ENCODE results near the gene KDSR.

Gene KDSR

DNA sequence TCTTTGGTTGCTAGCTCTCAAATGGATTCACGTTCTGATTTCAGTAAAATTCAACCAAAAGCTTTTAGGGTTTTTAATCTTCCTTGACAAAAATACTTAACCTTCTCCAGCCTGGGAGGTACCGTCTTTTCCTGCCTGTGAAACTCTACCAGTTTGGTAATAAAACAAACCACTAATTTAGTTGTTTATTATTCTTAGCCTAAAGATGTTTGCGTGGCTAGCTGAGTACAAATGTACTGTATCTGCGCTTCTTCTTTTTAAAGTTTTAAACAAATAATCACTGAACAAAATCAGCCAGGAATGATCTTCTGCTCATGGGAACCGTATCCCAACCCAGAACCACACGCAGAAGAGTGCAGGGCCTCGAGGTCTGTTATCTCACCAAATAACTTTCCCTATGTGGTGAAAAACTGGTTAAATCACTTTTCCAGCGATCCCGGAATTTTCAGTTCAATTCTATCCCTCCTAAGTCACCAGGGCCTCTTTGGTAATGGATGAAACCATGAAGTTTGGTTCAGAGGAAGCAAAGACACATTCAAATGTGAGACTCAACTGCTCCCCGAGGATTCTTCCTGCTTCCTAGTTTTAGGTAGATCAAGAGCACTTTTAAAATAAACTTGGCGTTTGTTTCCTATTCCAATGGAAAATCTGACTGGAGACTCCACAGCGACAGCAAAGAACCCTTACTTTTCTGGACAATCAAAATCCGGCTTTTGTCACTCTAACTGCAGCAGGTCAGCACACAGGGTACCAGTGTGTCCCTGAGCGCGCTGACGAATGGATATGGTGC is 83.5 kb downstream of the KDSR start:
- no CpG with 5 or more reads among the region's 16 CpGs for WGBS (ENCODE audit: extremely low coverage, insufficient coverage, insufficient read length)
- Histone ChIP-seq H4K8ac (ENCODE audit: low read depth, low read length) (no peak overlapping the region), H3K4me2 (ENCODE audit: low read length) (no peak overlapping the region), H3K18ac (ENCODE audit: low read length) (no peak overlapping the region), H3K4ac (ENCODE audit: low read depth, low read length) (no peak overlapping the region), H3K4me3 (ENCODE audit: low read depth, low read length) (no peak overlapping the region), H3K27ac (ENCODE audit: low read depth, low read length) (no peak overlapping the region), H3K27me3 (ENCODE audit: insufficient read depth, low read length) (no peaks in the 10 kb centered on the region), H4K91ac (ENCODE audit: low read depth, low read length) (no peak overlapping the region), H3K4me1 (ENCODE audit: control insufficient read depth in 1 of 2, insufficient read depth in 2 of 2, low read length in 2 of 2) (no peaks in the 10 kb centered on the region), H2AK5ac (ENCODE audit: low read length) (no peak overlapping the region), H2AFZ (ENCODE audit: insufficient read depth, low read length, poor library complexity) (no peak overlapping the region), H3K36me3 (ENCODE audit: control insufficient read depth in 1 of 2, insufficient read depth in 2 of 2, low read length in 2 of 2) (no peaks in the 10 kb centered on the region), H4K12ac (ENCODE audit: low read depth, low read length) (no peak overlapping the region), H3K23ac (ENCODE audit: low read length) (no peak overlapping the region), H3K79me1 (ENCODE audit: low read length) (no peaks in the 10 kb centered on the region), H2BK5ac (ENCODE audit: low read depth, low read length, poor library complexity) (no peak overlapping the region), H3K14ac (ENCODE audit: low read length) (no peak overlapping the region), H3K79me2 (ENCODE audit: control insufficient read depth, insufficient read depth, low read length, poor library complexity) (no peaks in the 10 kb centered on the region), H3K9ac (ENCODE audit: low read length) (no peak overlapping the region), H2BK12ac (ENCODE audit: low read length) (no peak overlapping the region), H2BK120ac (ENCODE audit: insufficient read depth, low read length, poor library complexity) (no peak overlapping the region), H3K9me3 (ENCODE audit: insufficient read depth, low read depth, low read length) (no peaks in the 10 kb centered on the region)
- DNase-seq, result no peak

DNA sequence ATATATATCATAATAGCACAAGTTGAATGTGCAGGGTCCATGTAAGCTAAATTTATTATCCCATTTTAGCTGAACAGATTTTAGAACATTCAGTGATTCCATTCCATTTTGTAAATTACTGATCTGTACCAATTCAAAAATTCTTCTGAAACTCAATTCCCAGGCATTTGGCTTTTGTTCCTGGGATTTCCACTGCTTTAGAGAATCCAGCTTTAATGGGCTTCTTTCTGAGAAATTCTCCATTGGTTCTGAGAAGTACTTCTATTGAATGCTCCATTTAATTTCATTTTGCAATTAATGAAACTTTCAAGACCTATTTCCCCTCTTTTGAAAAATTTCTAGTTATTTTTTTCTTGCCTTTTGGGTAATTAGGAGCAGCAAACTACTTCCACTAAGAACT is 84.2 kb downstream of the KDSR start:
- Histone ChIP-seq H2AFZ (ENCODE audit: insufficient read depth, low read length, poor library complexity) (no peak overlapping the region), H3K18ac (ENCODE audit: low read length) (no peak overlapping the region), H3K23ac (ENCODE audit: low read length) (no peak overlapping the region), H3K79me1 (ENCODE audit: low read length) (no peaks in the 10 kb centered on the region), H3K9ac (ENCODE audit: low read length) (no peak overlapping the region), H3K27ac (ENCODE audit: low read depth, low read length) (no peak overlapping the region), H3K4me1 (ENCODE audit: control insufficient read depth in 1 of 2, insufficient read depth in 2 of 2, low read length in 2 of 2) (no peaks in the 10 kb centered on the region), H3K4me2 (ENCODE audit: low read length) (no peak overlapping the region), H4K12ac (ENCODE audit: low read depth, low read length) (no peak overlapping the region), H4K8ac (ENCODE audit: low read depth, low read length) (no peak overlapping the region), H3K27me3 (ENCODE audit: insufficient read depth, low read length) (no peaks in the 10 kb centered on the region), H3K4ac (ENCODE audit: low read depth, low read length) (no peak overlapping the region), H2BK120ac (ENCODE audit: insufficient read depth, low read length, poor library complexity) (no peak overlapping the region), H2BK12ac (ENCODE audit: low read length) (no peak overlapping the region), H3K9me3 (ENCODE audit: insufficient read depth, low read depth, low read length) (no peaks in the 10 kb centered on the region), H3K79me2 (ENCODE audit: control insufficient read depth, insufficient read depth, low read length, poor library complexity) (no peaks in the 10 kb centered on the region), H3K36me3 (ENCODE audit: control insufficient read depth in 1 of 2, insufficient read depth in 2 of 2, low read length in 2 of 2) (no peaks in the 10 kb centered on the region), H2BK5ac (ENCODE audit: low read depth, low read length, poor library complexity) (no peak overlapping the region), H3K4me3 (ENCODE audit: low read depth, low read length) (no peak overlapping the region), H2AK5ac (ENCODE audit: low read length) (no peak overlapping the region), H3K14ac (ENCODE audit: low read length) (no peak overlapping the region), H4K91ac (ENCODE audit: low read depth, low read length) (no peak overlapping the region)
- no peak for DNase-seq

Data from trophoblast cell (in vitro differentiated cells and primary cell).